Esophagus squamous epithelium (tissue), 5 donors: ENCODE measurements around the gene CARHSP1. TPM values are rescaled to one million over a fixed set of nuclear protein-coding genes. Genes with fewer than 3 reads are reported as not detected.

Experiments used
- DNase-seq: peaks from one replicate; lab custom pipeline; 2025; lab: John Stamatoyannopoulos, UW
- H3K27ac ChIP-seq, 4 donors: fragments of 200-600 bp; sonication (generic); one replicate each; pipeline ENCODE4 v1.5.1; 2016 to 2019; ENCODE audit warnings: mild to moderate bottlenecking in 1 of 4
- H3K27me3 ChIP-seq, 4 donors: fragments of 200-600 bp; sonication (generic); 1 replicate in 3 of 4; 2 replicates in 1 of 4; pipeline versions ENCODE4 v1.5.1 to v1.6.0; 2017 to 2021; ENCODE audit warnings: antibody characterized with exemption in 1 of 4
- H3K36me3 ChIP-seq, 3 donors: fragments of 200-600 bp; sonication (generic); one replicate each; pipeline ENCODE4 v1.5.1; 2016 to 2019
- H3K4me1 ChIP-seq, 3 donors: fragments of 200-600 bp; sonication (generic); one replicate each; pipeline ENCODE4 v1.5.1; 2017 to 2019
- H3K4me3 ChIP-seq, 4 donors: fragments of 200-600 bp; sonication (generic); 1 replicate in 3 of 4; 2 replicates in 1 of 4; pipeline ENCODE4 v1.5.1; 2016 to 2019; ENCODE audit warnings: mild to moderate bottlenecking in 2 of 4, moderate library complexity in 1 of 4
- H3K9me3 ChIP-seq, 3 donors: fragments of 200-600 bp; sonication (generic); one replicate each; pipeline ENCODE4 v1.5.1; 2016 to 2019
- CTCF ChIP-seq, 6 experiments: fragments of 450-650 bp in 4 of 6; fragments of 200-600 bp in 2 of 6; sonication (generic) in 2 of 6; IDR thresholded peaks; one replicate each; pipeline ENCODE4 v1.5.1; 2016 to 2019; ENCODE audit warnings: antibody characterized with exemption in 6 of 6, mild to moderate bottlenecking in 4 of 6, moderate library complexity in 4 of 6
- POLR2A ChIP-seq, 4 donors: fragments of 450-650 bp; IDR thresholded peaks; one replicate each; pipeline ENCODE4 v1.6.1; 2017; ENCODE audit warnings: antibody characterized with exemption in 4 of 4, mild to moderate bottlenecking in 4 of 4, moderate library complexity in 3 of 4
- WGBS, 2 donors: methylation state at CpG; one replicate each; pipeline ENCODE4 v1.1.5; 2018; 5-methylcytosine and 5-hydroxymethylcytosine counted together
- intact Hi-C: fragments of 100-400 bp; cut with DNase I; formaldehyde crosslinking; loops from one replicate; pipeline ENCODE4 v1.15.0; 2022
- total RNA-seq, 4 donors: library from RNA; depleted of rRNA; stranded (reverse); fragments of >200 nt; gene quantifications; one replicate each; pipeline ENCODE4 v1.1.0, GENCODE V29; 2016
- donor health status: DM: yes; HTN: yes; CAD: no.

CARHSP1 gene
- total RNA-seq, 4 donors from 2014 or later, result 84.5 to 244 (median 159) TPM

GRCh38 chr16:8885674-8886592 lies 17.1 kb upstream of the CARHSP1 start:
- 10 to 17% methylated on average over 15 to 17 of the region's 20 CpGs for WGBS, 2 donors
- intact Hi-C loops, result loop anchor here (5.0 kb wide), 1 partner anchor 229 kb away; no protein-coding TSS in a partner anchor
- H3K27me3 ChIP-seq, result peaks cover 0 to 27% (median 0%) of the 10 kb centered on the region in 4 donors
- no peak overlapping the region for H3K4me3 ChIP-seq
- H3K36me3 ChIP-seq, result peaks cover 8 to 21% (median 9%) of the 10 kb centered on the region in 3 donors
- no peak overlapping the region for H3K27ac ChIP-seq
- no peaks in the 10 kb centered on the region for H3K9me3 ChIP-seq
- no peak for DNase-seq
- peaks cover 13 to 53% (median 27%) of the 10 kb centered on the region in 3 donors for H3K4me1 ChIP-seq
- TF ChIP-seq POLR2A (IDR thresholded peaks at IDR 0.05) (no peak), CTCF (IDR thresholded peaks at IDR 0.05) (no peak)

DNA sequence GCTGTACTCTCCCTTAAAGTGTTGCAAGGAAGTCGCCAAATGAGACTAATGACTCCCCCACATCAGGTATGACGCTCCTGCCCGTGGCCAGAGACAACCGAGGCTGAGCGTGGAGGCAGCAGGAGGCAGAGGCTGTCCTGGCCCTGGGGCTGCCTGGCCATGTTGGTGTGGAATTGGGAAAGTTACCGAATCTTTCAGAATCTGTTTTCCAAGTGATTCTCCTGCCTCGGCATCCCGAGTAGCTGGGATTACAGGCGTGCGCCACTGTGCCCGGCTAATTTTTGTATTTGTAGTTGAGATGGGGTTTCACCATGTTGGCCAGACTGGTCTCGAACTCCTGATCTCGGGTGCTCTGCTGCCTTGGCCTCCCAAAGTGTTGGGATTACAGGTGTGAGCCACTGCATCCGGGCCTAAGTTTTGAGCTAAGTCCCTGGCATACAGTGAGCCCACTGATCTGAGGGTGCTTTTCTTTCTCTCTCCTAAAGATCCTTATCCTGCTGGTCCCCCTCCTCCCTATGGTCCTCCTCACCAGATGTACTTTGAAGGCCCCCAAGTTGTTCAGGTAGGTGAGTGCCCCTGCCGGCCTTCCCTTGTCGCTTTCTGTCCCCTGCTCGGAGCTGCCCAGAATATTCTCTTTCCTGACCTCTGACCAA lies 14.0 kb upstream of the CARHSP1 start:
- H3K9me3 ChIP-seq, result no peaks in the 10 kb centered on the region
- peaks cover 0 to 27% (median 0%) of the 10 kb centered on the region in 4 donors for H3K27me3 ChIP-seq
- H3K4me1 ChIP-seq, result peaks cover 21 to 59% (median 40%) of the 10 kb centered on the region in 3 donors
- no peak for DNase-seq
- intact Hi-C loops, result loop anchor here (5.0 kb wide), 1 partner anchor 316 kb away; no protein-coding TSS in a partner anchor
- H3K27ac ChIP-seq, result no peak overlapping the region
- no peaks in the 10 kb centered on the region for H3K36me3 ChIP-seq
- no peak overlapping the region for H3K4me3 ChIP-seq
- TF ChIP-seq POLR2A (IDR thresholded peaks at IDR 0.05) (no peak), CTCF (IDR thresholded peaks at IDR 0.05) (no peak)
- 84 to 88% methylated on average over 14 to 15 of the region's 17 CpGs for WGBS, 2 donors

DNA sequence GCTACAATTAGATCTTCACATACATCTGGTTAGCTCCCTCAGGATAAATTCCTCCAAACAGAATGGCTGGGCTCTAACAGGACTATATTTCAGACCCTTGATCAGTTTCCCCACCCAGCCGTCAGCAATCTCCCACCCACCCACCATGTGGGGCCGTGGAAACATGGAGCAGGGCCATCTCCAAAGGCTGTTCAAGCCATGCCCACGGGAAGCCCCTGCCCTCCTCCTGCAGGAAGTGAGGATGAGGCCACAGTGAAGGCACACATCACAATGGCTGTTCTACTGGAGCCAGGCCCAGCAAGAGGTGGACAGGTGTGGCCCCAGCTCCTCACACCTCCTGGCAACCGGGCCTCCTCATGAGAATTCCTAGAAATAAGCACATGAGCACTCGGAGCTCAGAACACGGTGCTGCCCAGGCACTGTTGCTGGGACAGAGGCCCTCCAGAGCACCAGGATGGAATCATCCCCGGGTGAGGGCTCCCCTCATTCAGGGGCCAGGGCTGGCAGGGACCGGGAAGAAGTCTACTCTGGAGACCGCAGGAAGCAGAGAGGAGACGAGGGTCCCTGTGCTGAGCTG lies 13.3 kb upstream of the CARHSP1 start, which contains the start of gene LITAFD:
TSS of gene LITAFD (plus strand) at position 311 of the 577 bp plus-strand sequence. CDS start 2,005 bp downstream, outside the sequence.
- intact Hi-C loops, result loop anchor here (5.0 kb wide), 1 partner anchor 315 kb away; no protein-coding TSS in a partner anchor
- no peak for DNase-seq
- Histone ChIP-seq H3K36me3 (no peaks in the 10 kb centered on the region), H3K9me3 (no peaks in the 10 kb centered on the region), H3K4me3 (no peak within 1 kb of the TSS), H3K27ac (no peak within 1 kb of the TSS), H3K27me3 (peaks cover 0 to 27% (median 0%) of the 10 kb centered on the region in 4 donors), H3K4me1 (peaks cover 21 to 55% (median 40%) of the 10 kb centered on the region in 3 donors)
- TF ChIP-seq POLR2A (IDR thresholded peaks at IDR 0.05) (no peak), CTCF (IDR thresholded peaks at IDR 0.05) (no peak)
- WGBS, 2 donors, result 75 to 100% methylated on average over 1 to 7 of the region's 10 CpGs

GRCh38 chr16:8880839-8881510 lies 12.2 kb upstream of the CARHSP1 start:
- H3K9me3 ChIP-seq, result no peaks in the 10 kb centered on the region
- H3K27me3 ChIP-seq, result peaks cover 0 to 27% (median 0%) of the 10 kb centered on the region in 4 donors
- no peaks in the 10 kb centered on the region for H3K36me3 ChIP-seq
- H3K4me3 ChIP-seq, result no peak overlapping the region
- TF ChIP-seq CTCF (IDR thresholded peaks at IDR 0.05), result no peak
- TF ChIP-seq POLR2A (IDR thresholded peaks at IDR 0.05), result no peak
- H3K4me1 ChIP-seq, result peaks cover 15 to 43% (median 31%) of the 10 kb centered on the region in 3 donors
- WGBS, 2 donors, result 90 to 93% methylated on average over 6 to 8 of the region's 8 CpGs
- intact Hi-C loops, result loop anchor here (5.0 kb wide), 1 partner anchor 314 kb away; no protein-coding TSS in a partner anchor
- H3K27ac ChIP-seq, result no peak overlapping the region
- DNase-seq, result no peak
